ENCODE measurements around the gene CACNA1S. TPM values are rescaled to one million over a fixed set of nuclear protein-coding genes. Genes with fewer than 3 reads are reported as not detected.

Gene CACNA1S
- total RNA-seq, 1 experiment from 2014 or later: not detected

GRCh38 chr1:201140941-201141260 lies 28.7 kb upstream of the CACNA1S start:
- H2BK120ac ChIP-seq (ENCODE audit: low read depth, low read length, poor library complexity, severe bottlenecking): no peak overlapping the region
- no peaks in the 10 kb centered on the region for H3K79me1 ChIP-seq (ENCODE audit: insufficient read depth, low read depth, low read length, poor library complexity, severe bottlenecking)
- H4K91ac ChIP-seq (ENCODE audit: insufficient read length, low read depth, low read length): no peak overlapping the region
- no peaks in the 10 kb centered on the region for H3K79me2 ChIP-seq (ENCODE audit: insufficient read depth, low read length)
- H3K4ac ChIP-seq (ENCODE audit: low read depth, low read length): no peak overlapping the region
- no peak overlapping the region for H3K23ac ChIP-seq (ENCODE audit: insufficient read length, low read depth, low read length)
- H3K14ac ChIP-seq (ENCODE audit: insufficient read depth, low read length): no peak overlapping the region
- no peak overlapping the region for H4K8ac ChIP-seq (replicated peaks; ENCODE audit: insufficient read length, low read depth, low read length)
- no peaks in the 10 kb centered on the region for H4K20me1 ChIP-seq (ENCODE audit: control insufficient read depth, insufficient read depth, insufficient read length)
- WGBS (ENCODE audit: extremely low coverage, insufficient read length, low lambda C conversion rate): no CpG with 5 or more reads among the region's 8 CpGs
- no peak for DNase-seq
- H3K27me3 ChIP-seq (ENCODE audit: insufficient read depth, low read length): no peaks in the 10 kb centered on the region
- no peak for TF ChIP-seq CTCF (conservative IDR thresholded peaks at IDR 0.05)
- H3K27me3 Mint-ChIP-seq (ENCODE audit: low read depth): no peaks in the 10 kb centered on the region
- 0 out of 7 replicates have a peak overlapping the region, but pooled peaks of 1 of the 3 experiments have one; percentile 57 for H3K27ac Mint-ChIP-seq
- H3K4me2 ChIP-seq (ENCODE audit: insufficient read depth, insufficient read length, low read length): no peak overlapping the region
- H3K4me1 Mint-ChIP-seq: no peaks in the 10 kb centered on the region
- H4K5ac ChIP-seq (ENCODE audit: insufficient read length, low read depth, low read length): no peak overlapping the region
- H2AK5ac ChIP-seq (ENCODE audit: insufficient read length, low read length): no peak overlapping the region
- H3K36me3 Mint-ChIP-seq (ENCODE audit: insufficient read depth in 1 of 3, low read depth in 3 of 3): peaks cover 44 to 83% (median 83%) of the 10 kb centered on the region in 3 experiments; a peak in 6 of 7 replicates
- no peak overlapping the region for H3T11ph ChIP-seq (ENCODE audit: low read length)
- no peaks in the 10 kb centered on the region for H3K23me2 ChIP-seq (ENCODE audit: insufficient read length, low read depth, low read length, poor library complexity, severe bottlenecking)
- H2BK5ac ChIP-seq (ENCODE audit: insufficient read length, low read length): no peak overlapping the region
- H3K9me3 ChIP-seq (ENCODE audit: control insufficient read depth, low read depth, low read length): no peaks in the 10 kb centered on the region
- H3K27ac ChIP-seq (ENCODE audit: insufficient read length, low read depth, low read length): no peak overlapping the region
- no peak overlapping the region for H3K9ac ChIP-seq (ENCODE audit: extremely low read depth, insufficient read length, low read length)
- H3K4me3 Mint-ChIP-seq: no peak overlapping the region; a peak in 1 of 5 replicates
- H3K18ac ChIP-seq (ENCODE audit: insufficient read length, low read depth, low read length): no peak overlapping the region
- no peak overlapping the region for H2AFZ ChIP-seq (ENCODE audit: low read length)
- H2BK15ac ChIP-seq (ENCODE audit: low read depth, low read length): no peak overlapping the region
- no peaks in the 10 kb centered on the region for H3K4me1 ChIP-seq (ENCODE audit: insufficient read depth, low read length)
- no peak overlapping the region for H2BK12ac ChIP-seq (ENCODE audit: insufficient read length, low read depth, low read length)
- H3K56ac ChIP-seq (ENCODE audit: insufficient read length, low read depth, low read length): no peak overlapping the region
- H2BK20ac ChIP-seq (ENCODE audit: low read depth, low read length, poor library complexity, severe bottlenecking): no peak overlapping the region
- H3K9me3 Mint-ChIP-seq: no peaks in the 10 kb centered on the region

Measured in H9 (cell line).